ENCODE data around the gene ARNT2.

Gene ARNT2

DNA sequence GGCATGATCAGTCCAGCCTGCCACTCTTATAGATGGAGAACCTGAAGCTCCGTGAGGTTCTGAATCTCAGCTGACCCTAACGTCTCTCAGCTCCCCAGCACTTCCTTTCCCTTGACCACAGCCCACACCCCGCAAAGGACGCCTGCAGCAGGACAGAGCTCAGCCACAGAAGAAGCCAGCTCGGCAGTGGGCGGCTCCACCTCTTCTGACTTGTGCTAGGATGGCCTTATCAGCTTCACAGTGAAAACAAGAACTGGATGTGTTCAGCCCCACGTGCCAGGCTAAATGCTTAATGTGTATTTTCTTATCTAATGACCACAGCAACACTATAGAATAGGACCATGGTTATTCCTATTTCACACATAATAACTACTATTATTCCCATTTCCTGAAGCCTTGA, 127.6 kb downstream of the ARNT2 start:
- H3K27ac ChIP-seq (ENCODE audit: low read length), result no peak overlapping the region
- H3K4me1 ChIP-seq (ENCODE audit: insufficient read depth, low read length), result peaks cover 9% of the 10 kb centered on the region

DNA sequence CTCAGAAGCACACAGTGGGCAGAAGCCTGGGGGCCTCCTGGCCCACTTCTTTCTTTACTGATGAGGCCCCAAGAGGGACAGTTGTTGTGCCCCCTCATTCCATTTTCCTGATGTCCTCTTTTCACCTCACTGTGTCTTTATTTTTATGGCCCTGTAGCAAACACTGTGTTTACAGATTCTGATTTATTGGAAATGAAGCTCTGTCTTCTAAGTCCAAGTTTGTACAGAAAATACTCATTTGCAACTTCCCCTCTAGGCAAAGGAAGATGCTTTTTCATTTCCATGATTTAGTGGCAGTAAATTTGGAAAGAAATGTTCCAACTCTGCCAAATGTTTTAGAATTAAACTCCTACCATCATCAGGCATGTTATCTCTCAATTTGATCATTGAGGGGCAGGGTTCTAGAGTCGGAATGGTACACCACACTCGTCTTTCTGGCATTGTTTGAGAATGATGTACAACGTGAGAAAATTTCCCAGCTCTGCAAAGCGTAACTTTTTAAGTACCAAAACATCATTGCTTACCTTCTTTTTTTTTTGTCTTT, 129.7 kb downstream of the ARNT2 start:
- peaks cover 20% of the 10 kb centered on the region; the same call in 1 of the 2 replicates for H3K9me3 ChIP-seq (ENCODE audit: insufficient read depth, low read depth, low read length)
- peaks cover 5% of the 10 kb centered on the region; the same call in 1 of the 2 replicates for H3K36me3 ChIP-seq (ENCODE audit: insufficient read depth, low read depth, low read length)
- no peak overlapping the region for H3K9ac ChIP-seq (ENCODE audit: low read depth, low read length)
- no peak overlapping the region for H3K27ac ChIP-seq (ENCODE audit: low read length)
- no peak overlapping the region for H3K4me3 ChIP-seq (ENCODE audit: low read length)
- H3K4me1 ChIP-seq (ENCODE audit: insufficient read depth, low read length), result peaks cover 9% of the 10 kb centered on the region
- no peaks in the 10 kb centered on the region for H3K27me3 ChIP-seq (ENCODE audit: insufficient read depth, low read length)

More for the DNA sequence above, 127.6 kb downstream of the ARNT2 start:
- Histone ChIP-seq H3K9me3 (ENCODE audit: insufficient read depth, low read depth, low read length) (peaks cover 20% of the 10 kb centered on the region; the same call in 1 of the 2 replicates), H3K27me3 (ENCODE audit: insufficient read depth, low read length) (no peaks in the 10 kb centered on the region), H3K36me3 (ENCODE audit: insufficient read depth, low read depth, low read length) (peaks cover 5% of the 10 kb centered on the region; the same call in 1 of the 2 replicates), H3K4me3 (ENCODE audit: low read length) (no peak overlapping the region), H3K9ac (ENCODE audit: low read depth, low read length) (no peak overlapping the region)

DNA sequence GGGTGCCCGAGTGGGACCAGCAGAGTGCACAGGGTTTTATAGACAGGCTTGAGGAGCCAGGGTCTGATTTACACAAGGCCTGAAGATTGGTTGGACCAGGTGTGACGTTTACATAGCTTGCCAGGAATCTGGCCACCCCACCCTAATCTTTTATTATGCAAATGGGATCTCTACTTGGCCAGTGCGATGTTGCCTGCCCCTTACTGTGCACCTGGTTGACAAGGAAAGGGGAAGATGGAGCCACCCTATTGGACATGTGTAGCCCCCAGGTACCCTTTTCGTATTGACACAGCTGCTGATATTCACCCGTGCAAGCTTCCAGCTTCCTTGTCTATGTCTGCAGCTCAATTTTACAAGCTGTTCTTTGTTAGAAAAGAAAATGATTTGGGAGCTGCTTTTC, 132.0 kb downstream of the ARNT2 start:
- H3K4me3 ChIP-seq (ENCODE audit: low read length), result no peak overlapping the region
- no peak overlapping the region; the same call in 1 of the 2 replicates for H3K9ac ChIP-seq (ENCODE audit: low read depth, low read length)
- peak overlapping the region; percentile 63 for H3K27ac ChIP-seq (ENCODE audit: low read length)
- peaks cover 9% of the 10 kb centered on the region for H3K4me1 ChIP-seq (ENCODE audit: insufficient read depth, low read length)
- H3K9me3 ChIP-seq (ENCODE audit: insufficient read depth, low read depth, low read length), result peaks cover 20% of the 10 kb centered on the region; the same call in 1 of the 2 replicates
- H3K27me3 ChIP-seq (ENCODE audit: insufficient read depth, low read length), result no peaks in the 10 kb centered on the region
- H3K36me3 ChIP-seq (ENCODE audit: insufficient read depth, low read depth, low read length), result peaks cover 5% of the 10 kb centered on the region; the same call in 1 of the 2 replicates

DNA sequence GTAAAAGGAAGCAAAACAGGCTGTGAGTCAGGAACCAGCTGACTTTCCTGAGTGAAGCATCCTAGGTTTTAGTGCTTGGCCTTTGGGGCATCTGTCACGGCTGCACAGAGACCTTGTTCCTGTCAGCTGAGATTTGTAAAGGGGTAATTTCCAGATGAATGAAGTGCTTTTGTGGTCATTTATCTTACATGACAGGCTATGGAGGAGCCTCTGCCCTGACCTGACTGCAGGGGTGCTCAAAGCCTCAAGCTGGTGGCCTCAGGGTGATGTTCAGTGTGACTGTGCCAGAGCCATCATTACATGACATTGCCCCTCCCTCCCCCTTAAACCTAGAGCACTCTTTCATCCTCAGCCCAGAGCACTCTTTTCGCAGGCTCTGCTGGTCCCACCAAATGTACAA, 132.5 kb downstream of the ARNT2 start:
- H3K9ac ChIP-seq (ENCODE audit: low read depth, low read length), result no peak overlapping the region
- peaks cover 9% of the 10 kb centered on the region for H3K4me1 ChIP-seq (ENCODE audit: insufficient read depth, low read length)
- H3K36me3 ChIP-seq (ENCODE audit: insufficient read depth, low read depth, low read length), result peaks cover 5% of the 10 kb centered on the region; the same call in 1 of the 2 replicates
- peaks cover 20% of the 10 kb centered on the region; the same call in 1 of the 2 replicates for H3K9me3 ChIP-seq (ENCODE audit: insufficient read depth, low read depth, low read length)
- H3K27ac ChIP-seq (ENCODE audit: low read length), result no peak overlapping the region
- no peaks in the 10 kb centered on the region for H3K27me3 ChIP-seq (ENCODE audit: insufficient read depth, low read length)
- no peak overlapping the region for H3K4me3 ChIP-seq (ENCODE audit: low read length)

GRCh38 chr15:80545078-80545477, 140.9 kb downstream of the ARNT2 start:
- Histone ChIP-seq H3K27ac (ENCODE audit: low read length) (no peak overlapping the region), H3K4me3 (ENCODE audit: low read length) (no peak overlapping the region), H3K9ac (ENCODE audit: low read depth, low read length) (no peak overlapping the region), H3K36me3 (ENCODE audit: insufficient read depth, low read depth, low read length) (no peaks in the 10 kb centered on the region), H3K27me3 (ENCODE audit: insufficient read depth, low read length) (no peaks in the 10 kb centered on the region), H3K4me1 (ENCODE audit: insufficient read depth, low read length) (no peaks in the 10 kb centered on the region), H3K9me3 (ENCODE audit: insufficient read depth, low read depth, low read length) (no peaks in the 10 kb centered on the region)

DNA sequence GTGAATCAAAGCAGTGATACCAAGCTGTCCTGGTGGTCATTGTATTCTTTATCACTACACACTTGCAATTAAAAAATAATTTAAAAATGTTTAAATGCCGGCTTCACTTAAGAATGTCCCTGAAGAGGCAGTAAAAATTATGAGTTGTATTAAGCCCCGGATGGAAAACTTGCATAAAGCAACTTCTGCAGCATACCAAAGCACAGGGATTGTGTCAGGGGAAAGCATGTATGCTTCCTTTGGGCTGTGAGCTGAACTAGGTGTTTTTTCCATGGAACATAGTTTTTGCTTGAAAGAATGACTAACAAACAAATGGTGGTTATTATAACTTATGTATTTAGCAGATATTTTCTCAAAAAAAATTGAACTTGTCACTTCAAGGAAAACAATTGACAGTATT, 143.1 kb downstream of the ARNT2 start:
- Histone ChIP-seq H3K4me3 (ENCODE audit: low read length) (no peak overlapping the region), H3K27ac (ENCODE audit: low read length) (no peak overlapping the region), H3K9me3 (ENCODE audit: insufficient read depth, low read depth, low read length) (no peaks in the 10 kb centered on the region), H3K9ac (ENCODE audit: low read depth, low read length) (no peak overlapping the region), H3K36me3 (ENCODE audit: insufficient read depth, low read depth, low read length) (no peaks in the 10 kb centered on the region), H3K4me1 (ENCODE audit: insufficient read depth, low read length) (no peaks in the 10 kb centered on the region), H3K27me3 (ENCODE audit: insufficient read depth, low read length) (no peaks in the 10 kb centered on the region)

DNA sequence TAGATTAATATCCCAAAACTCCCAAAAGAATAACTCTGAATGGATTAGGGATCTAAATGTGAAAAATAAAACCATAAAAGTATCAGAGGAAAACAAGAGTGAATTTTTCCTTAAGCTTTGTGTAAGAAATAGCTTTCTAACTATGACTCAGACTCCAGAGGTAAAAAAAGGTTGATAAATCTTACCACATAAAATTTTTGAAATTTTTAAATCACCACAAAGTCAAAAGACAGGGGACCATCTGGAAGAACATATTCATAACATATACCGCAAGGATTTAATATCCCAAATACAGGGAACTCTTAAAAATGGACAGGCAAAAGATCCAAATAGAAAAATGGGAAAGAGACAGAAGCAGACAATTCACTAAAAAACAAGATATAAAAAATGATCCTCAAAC, 145.0 kb downstream of the ARNT2 start:
- Histone ChIP-seq H3K9me3 (ENCODE audit: insufficient read depth, low read depth, low read length) (no peaks in the 10 kb centered on the region), H3K27ac (ENCODE audit: low read length) (no peak overlapping the region), H3K9ac (ENCODE audit: low read depth, low read length) (no peak overlapping the region), H3K4me3 (ENCODE audit: low read length) (no peak overlapping the region), H3K4me1 (ENCODE audit: insufficient read depth, low read length) (no peaks in the 10 kb centered on the region), H3K36me3 (ENCODE audit: insufficient read depth, low read depth, low read length) (no peaks in the 10 kb centered on the region), H3K27me3 (ENCODE audit: insufficient read depth, low read length) (no peaks in the 10 kb centered on the region)

GRCh38 chr15:80549654-80550053, 145.5 kb downstream of the ARNT2 start:
- no peaks in the 10 kb centered on the region; the same call in 1 of the 2 replicates for H3K36me3 ChIP-seq (ENCODE audit: insufficient read depth, low read depth, low read length)
- H3K27me3 ChIP-seq (ENCODE audit: insufficient read depth, low read length), result no peaks in the 10 kb centered on the region
- H3K27ac ChIP-seq (ENCODE audit: low read length), result no peak overlapping the region
- no peaks in the 10 kb centered on the region for H3K4me1 ChIP-seq (ENCODE audit: insufficient read depth, low read length)
- no peak overlapping the region for H3K4me3 ChIP-seq (ENCODE audit: low read length)
- H3K9me3 ChIP-seq (ENCODE audit: insufficient read depth, low read depth, low read length), result no peaks in the 10 kb centered on the region
- H3K9ac ChIP-seq (ENCODE audit: low read depth, low read length), result no peak overlapping the region

GRCh38 chr15:80550219-80550907, 146.2 kb downstream of the ARNT2 start:
- Histone ChIP-seq H3K27ac (ENCODE audit: low read length) (no peak overlapping the region), H3K9me3 (ENCODE audit: insufficient read depth, low read depth, low read length) (no peaks in the 10 kb centered on the region), H3K27me3 (ENCODE audit: insufficient read depth, low read length) (no peaks in the 10 kb centered on the region), H3K9ac (ENCODE audit: low read depth, low read length) (no peak overlapping the region), H3K4me1 (ENCODE audit: insufficient read depth, low read length) (no peaks in the 10 kb centered on the region), H3K36me3 (ENCODE audit: insufficient read depth, low read depth, low read length) (peaks cover 3% of the 10 kb centered on the region; the same call in 1 of the 2 replicates), H3K4me3 (ENCODE audit: low read length) (no peak overlapping the region)

GRCh38 chr15:80550908-80551260, 146.7 kb downstream of the ARNT2 start:
- Histone ChIP-seq H3K36me3 (ENCODE audit: insufficient read depth, low read depth, low read length) (peaks cover 4% of the 10 kb centered on the region; the same call in 1 of the 2 replicates), H3K9me3 (ENCODE audit: insufficient read depth, low read depth, low read length) (no peaks in the 10 kb centered on the region), H3K4me3 (ENCODE audit: low read length) (no peak overlapping the region), H3K9ac (ENCODE audit: low read depth, low read length) (no peak overlapping the region), H3K4me1 (ENCODE audit: insufficient read depth, low read length) (no peaks in the 10 kb centered on the region), H3K27me3 (ENCODE audit: insufficient read depth, low read length) (no peaks in the 10 kb centered on the region), H3K27ac (ENCODE audit: low read length) (no peak overlapping the region)

- Histone ChIP-seq H3K9ac (ENCODE audit: low read depth, low read length) (no peak overlapping the region), H3K4me3 (ENCODE audit: low read length) (no peak overlapping the region), H3K27ac (ENCODE audit: low read length) (no peak overlapping the region)
Measured at GRCh38 chr15:80551348-80551747, 147.2 kb downstream of the ARNT2 start.

GRCh38 chr15:80554560-80554959, 150.4 kb downstream of the ARNT2 start:
- Histone ChIP-seq H3K36me3 (ENCODE audit: insufficient read depth, low read depth, low read length) (peaks cover 8% of the 10 kb centered on the region), H3K4me1 (ENCODE audit: insufficient read depth, low read length) (no peaks in the 10 kb centered on the region), H3K27me3 (ENCODE audit: insufficient read depth, low read length) (no peaks in the 10 kb centered on the region), H3K9me3 (ENCODE audit: insufficient read depth, low read depth, low read length) (no peaks in the 10 kb centered on the region), H3K4me3 (ENCODE audit: low read length) (no peak overlapping the region), H3K27ac (ENCODE audit: low read length) (no peak overlapping the region), H3K9ac (ENCODE audit: low read depth, low read length) (no peak overlapping the region)

More at GRCh38 chr15:80551348-80551747, 147.2 kb downstream of the ARNT2 start:
- Histone ChIP-seq H3K9me3 (ENCODE audit: insufficient read depth, low read depth, low read length) (no peaks in the 10 kb centered on the region), H3K27me3 (ENCODE audit: insufficient read depth, low read length) (no peaks in the 10 kb centered on the region), H3K36me3 (ENCODE audit: insufficient read depth, low read depth, low read length) (peaks cover 4% of the 10 kb centered on the region; the same call in 1 of the 2 replicates), H3K4me1 (ENCODE audit: insufficient read depth, low read length) (no peaks in the 10 kb centered on the region)
